GM19238 (cell line): ENCODE results near the gene TPCN2.
A peak's percentile ranks its signal among the peaks of the same experiment; 100 is the strongest.

Source experiments
- DNase-seq: peaks from one replicate; pipeline ENCODE4 v3.0.0; 2011; ENCODE audit warnings: low spot score; ENCODE audit not compliant: insufficient read length

Gene TPCN2

DNA sequence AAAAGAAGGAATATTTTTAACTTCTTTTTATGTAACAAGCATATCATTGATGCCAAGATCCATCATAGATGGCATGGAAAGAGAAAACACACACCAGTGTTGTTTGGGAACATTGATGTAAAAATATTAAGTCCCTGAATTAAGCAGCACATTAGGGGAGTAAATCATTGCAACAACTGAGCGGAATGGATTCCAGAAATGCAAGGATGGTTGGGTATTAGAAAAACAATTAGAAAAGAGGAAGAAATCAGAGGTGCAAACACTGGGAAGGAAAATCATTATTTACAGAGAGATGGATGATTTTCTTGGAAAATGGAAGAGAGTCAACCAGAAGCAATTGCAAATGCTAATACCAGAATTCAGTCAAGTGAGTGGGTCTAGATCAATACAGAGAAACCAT, 115.1 kb downstream of the TPCN2 start:
- no peak for DNase-seq

DNA sequence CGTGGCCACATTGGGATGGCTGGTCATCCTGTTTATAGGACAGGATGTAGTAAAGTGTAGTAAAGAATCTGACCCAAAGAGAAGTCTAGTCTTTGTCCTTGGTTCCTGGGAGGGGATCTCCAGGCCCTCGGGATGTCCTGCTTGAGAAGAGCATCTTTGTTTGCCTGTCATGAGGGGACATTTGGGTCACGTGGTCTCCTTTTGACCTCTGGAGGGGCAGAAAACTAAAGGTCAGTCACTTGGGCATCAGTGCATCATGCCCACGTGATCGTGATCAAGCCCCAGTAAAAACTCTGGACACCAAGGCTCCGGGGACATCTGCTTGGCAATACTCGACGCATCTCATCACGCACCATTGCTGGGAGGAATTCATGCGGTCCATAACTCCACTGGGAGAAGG, 116.1 kb downstream of the TPCN2 start:
- no peak for DNase-seq

DNA sequence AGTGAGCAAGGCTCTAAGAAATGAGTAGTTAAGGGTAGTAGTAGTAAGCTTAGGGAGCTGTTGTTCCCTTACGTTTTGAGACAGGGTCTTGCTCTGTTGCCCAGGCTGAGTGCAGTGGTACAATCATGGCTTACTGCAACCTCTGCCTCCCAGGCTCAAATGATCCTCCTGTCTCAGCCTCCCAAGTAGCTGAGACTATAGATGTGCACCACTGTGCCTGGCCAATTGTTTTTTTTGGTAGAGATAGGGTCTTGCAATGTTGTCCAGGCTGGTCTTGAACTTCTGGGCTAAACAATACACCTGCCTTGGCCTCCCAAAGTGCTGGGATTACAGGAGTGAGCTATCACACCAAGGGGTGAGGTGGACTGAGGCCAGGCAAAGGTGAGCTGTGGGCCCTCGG, 117.0 kb downstream of the TPCN2 start:
- no peak for DNase-seq

DNA sequence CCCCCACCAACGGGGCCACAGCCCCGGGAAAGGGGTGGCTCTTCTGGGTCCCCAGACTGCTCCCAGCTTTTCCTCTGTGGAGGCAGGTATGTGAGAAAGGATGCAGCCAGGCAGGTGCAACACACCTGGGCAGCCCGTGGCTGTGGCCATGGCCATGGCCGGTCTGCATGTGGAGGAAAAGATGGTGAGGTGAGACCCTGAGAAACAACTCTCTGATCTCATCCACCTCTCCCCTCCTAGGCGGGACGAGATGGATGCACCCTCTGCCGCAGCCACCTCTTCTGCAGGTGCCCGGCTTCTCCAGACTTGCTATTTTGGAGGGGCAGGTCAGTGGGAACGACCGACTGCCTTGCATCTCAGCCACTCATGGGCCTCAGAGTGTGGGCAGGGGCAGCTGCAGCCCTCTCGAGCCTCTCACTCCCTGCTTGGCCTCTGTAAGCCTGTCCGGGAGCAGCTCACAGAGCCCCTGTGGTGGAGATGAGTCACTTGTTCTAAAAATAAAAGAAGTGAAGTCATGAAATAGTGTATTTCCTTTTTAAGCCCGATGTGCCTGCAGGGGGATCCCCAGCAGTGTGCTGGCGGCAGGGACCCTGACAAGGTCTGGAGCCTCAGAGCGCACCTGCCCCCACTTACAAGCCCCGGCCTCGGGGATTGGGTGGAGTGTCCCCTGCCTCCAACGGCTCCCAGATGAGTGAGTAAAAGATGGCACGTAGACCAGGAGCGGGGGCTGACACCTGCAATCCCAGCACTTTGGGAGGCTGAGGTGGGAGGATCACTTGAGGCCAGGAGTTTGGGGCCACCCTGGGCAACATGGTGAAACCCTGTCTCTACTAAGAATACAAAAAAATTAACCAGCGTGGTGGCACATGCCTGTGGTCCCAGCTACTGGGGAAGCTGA, 117.7 kb downstream of the TPCN2 start:
- peak; percentile 87 for DNase-seq

DNA sequence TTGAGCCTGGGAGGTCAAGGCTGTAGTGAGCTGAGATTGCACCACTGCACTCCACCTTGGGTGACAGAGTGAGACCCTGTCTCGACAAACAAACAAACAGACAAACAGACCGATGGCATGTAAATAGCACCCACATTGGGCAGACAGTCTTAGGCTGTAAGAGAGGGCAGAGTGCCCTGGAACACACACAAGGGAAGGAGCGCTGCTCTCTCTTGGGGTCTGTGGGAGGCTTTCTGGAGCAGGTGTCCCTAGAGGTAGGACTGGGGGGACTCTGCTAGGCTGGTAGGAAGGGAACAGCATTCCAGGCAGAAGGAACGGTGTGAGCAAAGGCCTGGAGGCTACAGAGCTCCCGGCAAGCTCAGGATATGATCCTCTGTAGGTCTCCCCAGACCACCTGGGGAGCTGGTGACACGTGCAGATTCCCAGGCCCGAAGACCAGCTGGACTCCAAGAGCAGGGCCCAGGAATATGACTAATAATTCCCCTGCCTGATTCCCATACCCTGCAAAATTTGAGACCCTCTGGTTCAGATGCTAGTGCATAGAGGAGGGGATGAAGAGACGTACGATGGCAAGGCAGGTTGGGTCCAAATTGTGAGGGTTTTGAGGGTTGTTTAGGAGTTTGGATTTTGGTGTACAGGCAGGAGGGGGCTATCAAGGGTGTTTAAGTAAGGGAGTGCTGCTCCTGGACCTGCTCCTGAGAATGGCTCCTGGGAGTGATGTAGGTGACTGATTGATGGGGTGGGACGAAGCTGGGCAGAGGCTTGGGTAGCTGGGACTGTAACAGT, 118.6 kb downstream of the TPCN2 start:
- DNase-seq = no peak

DNA sequence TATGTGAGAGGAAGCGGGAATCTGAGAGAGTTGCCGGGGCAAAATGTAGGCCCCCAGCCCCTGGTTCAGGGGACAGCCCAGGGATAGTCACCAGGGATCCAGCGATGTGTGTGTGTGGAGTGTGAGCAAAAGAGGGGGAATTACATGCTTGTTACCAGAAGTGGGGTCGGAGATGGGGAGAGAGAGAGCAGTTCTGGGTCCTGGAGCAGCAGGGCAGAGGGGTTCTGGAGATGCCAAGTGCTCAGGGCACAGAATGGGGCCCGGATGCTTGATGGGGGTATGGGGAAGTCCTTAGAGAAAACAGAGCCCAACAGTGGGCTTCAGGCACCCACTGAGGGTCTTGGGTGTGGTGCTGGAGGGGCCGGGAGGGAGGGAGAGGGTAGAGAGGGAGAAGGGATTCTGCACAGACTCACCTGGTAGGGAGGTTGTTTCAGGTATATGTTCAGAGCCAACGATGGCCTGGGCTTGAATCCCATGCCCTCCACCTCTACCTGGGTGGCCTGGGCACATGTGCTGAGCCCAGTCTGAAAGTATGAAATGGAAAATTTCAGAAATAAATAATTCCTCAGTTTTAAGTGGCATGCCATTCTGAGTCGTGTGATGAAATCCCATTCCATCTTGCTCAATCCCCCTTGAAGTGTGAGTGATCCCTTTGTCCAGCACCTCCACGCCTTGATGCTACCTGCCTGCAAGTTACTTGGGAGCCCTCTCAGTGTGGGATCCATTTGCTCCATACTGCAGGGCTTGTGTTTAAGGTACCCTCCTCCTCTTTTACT, 119.4 kb downstream of the TPCN2 start:
- DNase-seq = no peak

DNA sequence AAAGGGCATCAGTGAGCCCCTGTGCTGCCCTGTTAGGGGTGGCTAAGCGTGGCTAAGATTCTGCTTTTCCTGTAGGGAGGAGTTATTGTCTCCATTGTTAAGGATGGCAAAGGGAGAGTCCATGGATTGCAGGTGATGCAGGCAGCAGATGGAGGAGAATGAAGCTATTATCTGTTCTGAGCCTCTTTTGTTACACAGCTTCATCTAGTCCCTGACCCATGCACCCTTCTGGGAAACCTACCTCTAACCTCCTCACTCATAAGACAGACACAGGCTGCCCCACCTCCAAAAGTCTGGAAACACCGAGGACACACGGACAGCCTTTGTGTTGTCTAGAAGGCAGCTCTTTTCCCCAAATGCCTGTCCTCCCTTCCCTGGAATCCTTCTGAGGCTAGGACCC, 120.7 kb downstream of the TPCN2 start:
- DNase-seq = no peak

DNA sequence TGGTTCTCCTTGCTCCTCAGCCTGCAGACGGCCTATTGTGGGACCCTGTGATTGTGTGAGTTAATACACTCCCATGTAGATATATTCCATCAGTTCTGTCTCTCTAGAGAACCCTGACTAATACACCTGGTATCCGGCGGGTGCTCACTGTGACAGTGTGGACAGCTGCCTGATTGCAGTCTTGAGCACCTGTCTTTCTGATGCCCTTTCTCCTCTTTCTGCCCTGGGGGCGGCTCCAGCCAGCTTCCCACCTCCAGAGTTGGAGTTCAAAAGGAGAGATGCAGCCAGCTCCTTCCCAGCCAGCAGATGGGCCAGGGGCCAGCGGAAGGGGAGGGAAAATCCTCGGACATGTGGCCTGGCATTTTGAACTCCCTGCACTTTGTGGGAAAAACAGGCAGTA, 122.0 kb downstream of the TPCN2 start:
- DNase-seq = no peak

DNA sequence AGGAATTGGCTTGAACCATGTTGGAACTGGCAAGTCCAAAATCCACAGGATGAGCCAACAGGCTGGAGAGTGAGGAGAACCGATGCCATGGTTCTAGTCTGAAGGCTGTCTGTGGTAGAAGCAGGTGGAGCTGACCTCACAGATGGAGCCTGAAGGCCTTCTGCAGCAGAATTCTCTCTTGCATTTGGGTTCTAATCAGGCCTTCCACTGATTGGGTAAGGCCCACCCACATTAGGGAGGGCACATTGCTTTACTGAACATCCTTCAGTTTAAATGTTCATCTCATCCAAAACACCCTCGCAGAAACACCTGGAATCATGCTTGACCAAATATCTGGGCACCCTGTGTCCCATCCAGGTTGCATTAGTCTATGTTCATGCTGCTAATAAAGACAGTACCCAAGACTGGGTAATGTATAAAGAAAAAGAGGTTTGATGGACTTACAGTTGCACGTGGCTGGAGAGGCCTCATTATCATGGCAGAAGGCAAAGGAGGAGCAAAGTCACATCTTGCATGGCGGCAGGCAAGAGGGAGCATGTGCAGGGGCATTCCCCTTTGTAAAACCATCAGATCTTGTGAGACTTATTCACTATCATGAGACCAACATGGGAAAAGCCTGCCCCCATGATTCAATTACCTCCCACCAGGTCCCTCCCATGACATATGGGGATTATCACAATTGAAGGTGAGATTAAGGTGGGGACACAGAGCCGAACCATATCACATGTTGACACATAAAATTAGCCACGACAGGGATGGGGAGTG, 122.9 kb downstream of the TPCN2 start:
- no peak for DNase-seq

DNA sequence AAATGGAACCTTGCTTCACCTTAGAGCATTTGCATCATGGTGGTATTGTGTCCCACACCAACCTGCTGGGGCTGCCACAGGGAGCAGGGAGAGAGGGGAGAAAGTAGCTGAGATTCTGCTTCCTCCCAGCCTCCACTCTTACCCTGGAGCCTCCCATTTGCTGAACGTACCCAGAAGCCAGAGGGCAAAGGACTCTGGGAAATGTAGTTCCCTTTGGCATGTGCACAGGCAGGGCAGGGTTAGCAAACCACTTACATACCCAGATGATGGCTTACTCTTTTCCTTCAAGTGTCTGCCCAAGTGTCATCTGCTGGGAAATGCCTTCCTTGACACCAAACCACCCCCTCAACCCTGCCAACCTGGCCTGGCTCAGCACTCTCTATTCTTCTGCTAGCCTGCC, 123.9 kb downstream of the TPCN2 start:
- no peak for DNase-seq

DNA sequence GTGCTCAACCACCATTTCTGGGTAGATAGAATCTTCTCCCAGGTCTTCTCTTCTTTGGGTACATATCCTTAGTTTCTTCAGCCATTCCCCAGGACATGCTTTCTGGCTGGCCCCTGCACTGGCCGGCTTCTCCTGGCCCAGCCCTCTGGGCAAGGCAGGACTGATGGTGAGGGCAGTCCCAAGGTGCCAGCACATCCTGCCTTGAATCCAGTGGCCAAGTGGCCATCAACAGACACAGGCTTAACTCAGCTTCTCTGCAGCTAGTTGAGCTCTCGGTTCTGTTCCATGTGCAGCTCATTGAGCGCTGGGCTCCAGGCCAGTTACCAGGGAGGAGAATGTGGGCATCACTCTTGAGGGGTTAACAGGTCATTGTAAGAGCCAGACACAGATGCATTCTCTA, 124.6 kb downstream of the TPCN2 start:
- DNase-seq = no peak

DNA sequence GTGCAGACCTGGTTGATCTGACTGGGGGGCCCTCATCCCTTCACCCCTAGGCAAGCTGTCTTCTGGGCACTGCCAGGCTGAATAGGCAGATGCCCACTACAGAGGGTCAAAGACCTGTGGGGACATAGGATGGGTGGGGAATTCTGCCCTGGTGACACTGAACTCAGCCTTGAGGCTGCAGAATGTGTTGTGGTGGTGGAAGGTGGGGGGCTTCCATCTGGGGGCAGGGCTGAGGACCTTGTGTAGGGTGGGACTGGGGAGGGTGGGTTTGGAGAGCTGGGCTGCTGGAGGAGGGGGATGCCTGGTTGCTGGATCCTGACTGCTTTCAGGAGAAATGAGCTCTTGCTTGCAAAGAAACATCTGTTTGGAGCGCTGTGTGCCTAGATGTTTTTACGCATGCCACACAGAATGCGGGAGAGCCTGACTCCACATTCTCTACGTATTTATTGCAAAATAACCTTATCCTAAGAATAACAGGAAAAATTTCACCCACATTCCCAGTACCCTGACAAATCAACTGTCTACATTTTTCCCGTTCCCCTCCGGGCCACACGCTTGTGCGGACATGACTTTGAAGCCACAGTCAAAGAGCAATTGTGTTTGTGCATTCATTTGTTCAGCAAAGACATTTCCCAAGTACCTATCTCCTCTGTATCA, 125.3 kb downstream of the TPCN2 start:
- no peak for DNase-seq

DNA sequence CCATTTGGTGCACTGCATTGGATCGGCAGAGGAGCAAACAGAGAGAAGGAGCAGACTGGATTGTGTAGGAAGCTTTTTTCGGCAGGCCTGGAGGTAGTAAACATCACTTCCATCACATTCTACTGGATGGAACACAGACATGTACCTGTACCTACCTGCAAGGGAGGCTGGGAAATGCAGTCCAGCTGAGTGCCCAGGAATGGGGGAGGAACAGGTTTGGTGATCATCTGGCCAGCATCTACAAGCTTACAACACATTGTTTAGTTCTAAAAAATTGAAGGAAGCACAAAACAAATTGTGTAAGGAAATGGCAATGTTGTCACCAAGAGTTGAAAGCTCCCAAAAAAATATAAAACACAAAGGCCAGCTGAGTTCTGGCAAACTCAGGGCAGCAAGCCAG, 126.1 kb downstream of the TPCN2 start:
- no peak for DNase-seq

DNA sequence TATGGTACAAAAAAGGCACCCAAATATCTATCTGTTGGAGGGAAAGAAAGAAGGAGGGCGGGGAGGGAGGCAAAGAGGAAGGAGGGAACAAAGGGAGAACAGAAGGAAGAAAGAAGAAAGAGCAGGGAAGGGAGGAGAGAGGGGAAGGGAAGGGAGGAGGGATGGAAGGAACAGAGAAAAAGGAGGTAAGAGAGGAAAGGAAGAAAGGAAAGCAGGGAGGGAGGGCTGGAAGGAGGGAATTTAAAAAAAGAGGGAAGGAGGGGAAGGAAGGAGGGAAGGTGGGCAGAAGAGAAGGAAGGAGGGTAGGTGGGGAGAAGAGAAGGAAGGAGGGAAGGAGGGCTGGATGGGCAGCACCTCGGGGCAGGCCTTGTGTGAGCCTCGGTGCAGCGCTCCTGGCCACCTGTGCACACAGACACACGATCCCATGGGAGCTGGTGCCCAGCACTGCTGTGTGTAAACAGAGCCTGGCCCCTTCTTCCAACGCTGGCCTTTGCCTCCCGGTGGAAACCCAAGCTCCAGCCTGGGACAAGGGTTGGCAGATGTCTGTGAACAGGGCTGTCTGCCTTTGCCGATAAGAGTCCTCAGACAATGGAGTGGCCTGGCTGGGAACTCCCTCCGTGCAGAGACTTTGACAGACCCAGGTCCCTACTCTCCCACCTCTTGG, 130.2 kb downstream of the TPCN2 start:
- DNase-seq = no peak

DNA sequence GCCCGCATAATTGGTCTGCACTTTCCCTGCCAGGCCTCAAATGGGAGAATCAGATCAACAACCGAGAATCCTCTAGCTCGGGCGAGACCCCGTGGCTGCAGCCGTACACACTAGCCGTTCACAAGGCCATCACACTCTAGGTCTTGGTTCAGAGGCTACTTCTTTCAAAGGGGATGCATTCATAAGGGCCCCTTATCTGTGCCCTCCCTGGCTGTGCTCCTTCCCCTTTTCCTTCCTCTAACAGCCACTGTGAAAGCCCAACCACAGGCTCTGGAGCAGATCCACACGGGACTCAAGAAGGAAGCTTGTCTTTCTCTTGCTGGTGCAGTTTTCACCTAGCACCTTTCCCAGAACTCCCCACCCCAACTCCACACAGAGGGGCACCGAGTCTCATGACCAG, 131.5 kb downstream of the TPCN2 start:
- DNase-seq = no peak

DNA sequence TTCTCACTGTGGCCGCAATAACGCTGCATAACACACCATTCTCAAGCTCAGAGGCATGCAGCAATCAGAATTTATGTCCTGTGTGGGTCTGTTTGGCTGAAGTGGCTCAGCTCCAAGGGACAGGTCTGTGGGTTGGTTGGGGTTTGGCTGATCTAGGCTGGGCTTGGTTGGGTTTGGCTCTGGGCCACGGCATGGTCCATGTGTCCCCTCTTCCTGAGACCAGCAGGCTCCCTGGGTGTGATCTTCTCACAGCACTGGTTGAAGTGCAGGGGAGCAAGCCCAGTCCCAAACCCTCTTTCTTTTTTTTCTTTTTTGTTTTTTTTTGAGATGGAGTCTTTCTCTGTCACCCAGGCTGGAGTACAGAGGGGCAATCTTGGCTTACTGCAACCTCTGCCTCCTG, 132.0 kb downstream of the TPCN2 start:
- no peak for DNase-seq

DNA sequence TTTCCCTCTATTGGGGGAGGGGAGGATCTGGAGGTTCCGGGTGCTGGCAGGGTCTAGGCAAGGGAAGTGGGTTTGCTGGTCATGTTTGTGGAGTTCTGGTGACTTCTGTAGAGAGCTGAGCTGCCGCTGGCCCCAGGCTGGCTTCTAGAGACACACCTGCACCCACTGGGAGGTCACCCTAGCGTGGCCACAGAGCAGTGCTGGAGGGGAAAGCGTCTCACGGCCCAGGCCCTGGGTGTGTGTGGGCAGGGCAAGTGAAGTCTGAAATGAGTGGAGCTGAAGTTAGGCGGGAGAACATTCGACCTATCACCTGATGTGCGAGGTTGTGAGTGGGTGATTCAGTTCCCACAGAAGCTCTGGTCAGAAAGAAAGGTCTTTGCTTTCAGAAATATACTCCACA, 134.9 kb downstream of the TPCN2 start:
- no peak for DNase-seq
